Erythroblast (primary cell): ENCODE measurements around the gene SLC2A6.

Experiments used
- GATA1 ChIP-seq: IDR thresholded peaks from 2 replicates; pipeline ENCODE4 v1.6.1; 2011; ENCODE audit warnings: low read depth, mild to moderate bottlenecking, control low read depth, low read length, moderate library complexity
- POLR2A ChIP-seq: IDR thresholded peaks from 2 replicates; pipeline ENCODE4 v1.6.1; 2011; ENCODE audit warnings: mild to moderate bottlenecking, low read length

DNA sequence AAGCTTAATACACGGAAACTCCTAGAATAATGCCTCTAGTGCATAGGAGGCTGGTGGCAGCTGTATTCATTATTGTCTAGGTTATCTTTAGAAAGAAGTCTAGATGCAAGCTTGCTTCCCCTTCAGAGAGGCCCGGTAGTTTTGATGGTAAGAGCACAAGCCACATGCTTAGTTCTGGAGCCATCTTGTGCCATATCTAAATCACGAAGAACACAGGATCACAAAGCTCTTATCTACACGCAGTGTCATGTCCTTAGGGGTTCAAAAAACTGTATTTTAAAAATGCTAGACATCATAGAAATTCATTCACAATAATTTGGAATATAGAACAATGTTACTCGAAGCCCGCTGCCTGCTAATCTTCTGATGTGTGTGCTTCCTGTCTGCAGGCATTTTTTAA, 12.9 kb downstream of the SLC2A6 start:
- TF ChIP-seq POLR2A: no peak
- TF ChIP-seq GATA1: no peak
